Type B pancreatic cell (in vitro differentiated cells): ENCODE results near the gene FCER2. TPM values are rescaled to one million over a fixed set of nuclear protein-coding genes. Genes with fewer than 3 reads are reported as not detected.

Experiments used
- DNase-seq: peaks from one replicate; pipeline ENCODE4 v3.0.0; 2021; ENCODE audit warnings: mixed read lengths; ENCODE audit not compliant: unreplicated experiment; ENCODE audit errors: extremely low spot score
- H3K27ac Mint-ChIP-seq: 2 replicates; pipeline ENCODE4 v1.8.0; 2021; ENCODE audit warnings: mild to moderate bottlenecking, mixed read lengths
- H3K27me3 Mint-ChIP-seq: 2 replicates; pipeline ENCODE4 v1.8.0; 2021; ENCODE audit warnings: mixed read lengths
- H3K36me3 Mint-ChIP-seq: 2 replicates; pipeline ENCODE4 v1.8.0; 2021; ENCODE audit warnings: mixed read lengths
- H3K4me1 Mint-ChIP-seq: one replicate; pipeline ENCODE4 v1.8.0; 2021; ENCODE audit warnings: mixed read lengths; ENCODE audit not compliant: unreplicated experiment
- H3K4me3 Mint-ChIP-seq: 2 replicates; pipeline ENCODE4 v1.8.0; 2021; ENCODE audit warnings: mild to moderate bottlenecking, mixed read lengths
- H3K9me3 Mint-ChIP-seq: 2 replicates; pipeline ENCODE4 v1.8.0; 2021; ENCODE audit warnings: mixed read lengths
- CTCF ChIP-seq: fragments of 200-600 bp; sonication (generic); conservative IDR thresholded peaks from 2 replicates; pipeline ENCODE4 v1.5.0; 2021; ENCODE audit warnings: antibody characterized with exemption, mild to moderate bottlenecking
- total RNA-seq: library from RNA; stranded (reverse); gene quantifications from 2 replicates; pipeline ENCODE4 v1.2.1, GENCODE V29; 2021; ENCODE audit warnings: low replicate concordance

The FCER2 gene
- total RNA-seq, 1 donor from 2014 or later = not detected

GRCh38 chr19:7740682-7741054, 38.7 kb upstream of the FCER2 start:
- no peaks in the 10 kb centered on the region for H3K9me3 Mint-ChIP-seq
- H3K27me3 Mint-ChIP-seq = peaks cover 47% of the 10 kb centered on the region
- H3K27ac Mint-ChIP-seq = no peak overlapping the region
- TF ChIP-seq CTCF = no peak
- DNase-seq = no peak
- H3K36me3 Mint-ChIP-seq = no peaks in the 10 kb centered on the region
- H3K4me3 Mint-ChIP-seq = no peak overlapping the region
- H3K4me1 Mint-ChIP-seq = no peaks in the 10 kb centered on the region

GRCh38 chr19:7739801-7740681, 38.1 kb upstream of the FCER2 start:
- no peak overlapping the region for H3K4me3 Mint-ChIP-seq
- DNase-seq = no peak
- peaks cover 53% of the 10 kb centered on the region for H3K27me3 Mint-ChIP-seq
- TF ChIP-seq CTCF = no peak
- no peaks in the 10 kb centered on the region for H3K9me3 Mint-ChIP-seq
- H3K4me1 Mint-ChIP-seq = no peaks in the 10 kb centered on the region
- H3K27ac Mint-ChIP-seq = no peak overlapping the region
- no peaks in the 10 kb centered on the region for H3K36me3 Mint-ChIP-seq

GRCh38 chr19:7739211-7739755, 37.4 kb upstream of the FCER2 start:
- Mint-ChIP-seq H3K4me1 (no peaks in the 10 kb centered on the region), H3K27me3 (peaks cover 57% of the 10 kb centered on the region), H3K4me3 (no peak overlapping the region)

GRCh38 chr19:7738023-7738422, 36.1 kb upstream of the FCER2 start:
- H3K36me3 Mint-ChIP-seq = no peaks in the 10 kb centered on the region
- no peak for TF ChIP-seq CTCF
- no peak for DNase-seq
- H3K27ac Mint-ChIP-seq = no peak overlapping the region
- no peaks in the 10 kb centered on the region for H3K4me1 Mint-ChIP-seq
- no peaks in the 10 kb centered on the region for H3K9me3 Mint-ChIP-seq
- no peak overlapping the region for H3K4me3 Mint-ChIP-seq
- peaks cover 58% of the 10 kb centered on the region for H3K27me3 Mint-ChIP-seq

More at GRCh38 chr19:7739211-7739755, 37.4 kb upstream of the FCER2 start:
- DNase-seq = no peak
- no peak overlapping the region for H3K27ac Mint-ChIP-seq
- TF ChIP-seq CTCF = no peak
- no peaks in the 10 kb centered on the region for H3K36me3 Mint-ChIP-seq
- H3K9me3 Mint-ChIP-seq = no peaks in the 10 kb centered on the region

GRCh38 chr19:7737215-7737614, 35.3 kb upstream of the FCER2 start:
- no peak for TF ChIP-seq CTCF
- no peaks in the 10 kb centered on the region for H3K4me1 Mint-ChIP-seq
- no peak overlapping the region for H3K27ac Mint-ChIP-seq
- no peaks in the 10 kb centered on the region for H3K36me3 Mint-ChIP-seq
- no peaks in the 10 kb centered on the region for H3K9me3 Mint-ChIP-seq
- DNase-seq = no peak
- no peak overlapping the region for H3K4me3 Mint-ChIP-seq
- H3K27me3 Mint-ChIP-seq = peaks cover 62% of the 10 kb centered on the region
